Adrenal gland (tissue), 5 donors: Measurements from ENCODE around the gene SPTB.

ENCODE experiments used
- CTCF ChIP-seq, 6 experiments: fragments of 450-650 bp in 4 of 6; fragments of 200-600 bp in 2 of 6; sonication (generic) in 1 of 6; IDR thresholded peaks; 1 replicate in 5 of 6; 2 replicates in 1 of 6; pipeline versions ENCODE4 v1.5.1 to v1.8.0; 2016 to 2021; ENCODE audit warnings: antibody characterized with exemption in 6 of 6, mild to moderate bottlenecking in 2 of 6, moderate library complexity in 1 of 6
- POLR2A ChIP-seq, 2 donors: fragments of 450-650 bp; IDR thresholded peaks; one replicate each; pipeline ENCODE4 v1.6.1; 2017; ENCODE audit warnings: antibody characterized with exemption in 2 of 2, mild to moderate bottlenecking in 2 of 2, moderate library complexity in 1 of 2
- donor health status: DM: no; HTN: no; CAD: no.

DNA sequence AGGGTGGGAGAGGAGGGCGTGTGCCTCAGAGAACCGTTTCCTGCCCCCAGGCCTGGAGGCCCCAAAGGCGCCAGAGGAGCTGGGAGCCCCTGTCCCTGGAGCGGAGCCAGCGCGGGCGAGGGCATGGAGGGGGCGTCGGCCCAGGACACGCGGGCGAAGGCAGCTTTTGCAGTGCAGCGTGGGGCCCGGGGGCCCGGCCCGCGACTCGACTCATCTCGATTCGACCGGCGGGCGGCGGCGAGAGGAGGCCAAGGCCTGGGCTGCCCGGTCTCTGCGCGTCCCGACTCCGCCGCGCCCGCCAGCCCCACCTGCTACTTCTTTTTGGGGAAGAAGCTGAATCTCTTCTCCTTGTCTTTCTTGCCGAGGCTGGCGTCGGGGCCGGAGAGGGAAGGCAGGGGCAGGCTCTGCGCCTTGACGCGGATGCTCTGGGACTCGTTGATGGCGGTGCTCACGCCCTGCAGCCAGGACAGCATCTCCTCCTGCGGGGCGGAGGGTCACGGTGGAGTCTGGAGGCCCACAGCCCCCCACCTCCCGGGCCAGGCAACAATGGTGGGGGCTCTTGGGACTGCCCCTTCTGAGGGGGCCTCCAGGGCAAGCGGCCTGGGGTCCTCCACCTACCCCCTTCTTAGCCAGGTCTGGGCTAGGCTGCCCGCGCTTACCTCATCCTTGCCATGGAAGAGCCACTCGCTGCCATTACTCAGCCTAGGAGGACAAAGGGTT, 130.6 kb downstream of the SPTB start:
- TF ChIP-seq CTCF (IDR thresholded peaks at IDR 0.05): no peak
- TF ChIP-seq POLR2A (IDR thresholded peaks at IDR 0.05): no peak
